ENCODE data around the gene AK8.

The AK8 gene

DNA sequence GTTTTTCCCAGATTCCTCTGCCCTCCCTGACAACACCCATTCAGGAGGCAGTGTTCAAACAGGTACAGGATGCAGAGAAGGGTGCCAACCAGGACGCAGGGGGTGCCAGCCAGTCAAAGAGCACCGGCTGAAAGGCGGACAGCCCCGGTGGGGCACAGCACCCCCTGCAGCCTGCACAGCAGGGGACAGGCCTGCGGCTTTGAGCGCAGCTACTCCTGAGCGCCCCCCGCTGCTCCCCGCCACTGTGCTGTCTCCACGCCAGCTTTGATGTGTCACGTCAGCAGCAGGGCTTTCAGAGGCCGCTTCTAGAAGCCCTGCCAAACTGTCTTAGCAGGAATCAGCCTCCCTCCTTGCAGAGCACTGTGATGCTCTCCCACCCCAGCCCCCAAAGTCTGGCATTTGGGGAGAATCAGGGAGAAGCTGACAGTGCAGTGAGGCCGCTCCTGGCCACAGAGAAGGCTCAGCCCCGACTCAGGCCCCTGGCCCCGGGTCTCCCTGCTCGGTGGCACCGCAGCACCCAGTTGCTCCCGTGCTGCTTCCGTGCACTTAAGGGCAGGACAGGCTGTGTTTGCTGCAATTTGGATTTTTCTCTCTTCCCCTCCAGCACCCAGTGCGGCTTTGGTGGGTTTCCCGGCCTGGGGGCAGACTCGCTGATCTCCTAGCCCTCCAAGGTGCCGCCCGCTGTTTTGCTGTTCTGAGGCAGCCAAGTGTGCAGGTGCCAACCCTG is 20.3 kb downstream of the AK8 start:
- no peak for DNase-seq

GRCh38 chr9:132857031-132857430 is 21.1 kb downstream of the AK8 start:
- DNase-seq, result no peak

- no peak for DNase-seq
Observed at GRCh38 chr9:132855904-132856303, 22.2 kb downstream of the AK8 start.

GRCh38 chr9:132854832-132855231 is 23.3 kb downstream of the AK8 start:
- DNase-seq, result no peak

GRCh38 chr9:132853482-132853881 is 24.6 kb downstream of the AK8 start:
- no peak for DNase-seq

- DNase-seq, result no peak
Observed at GRCh38 chr9:132849185-132849706, 28.8 kb downstream of the AK8 start.

- DNase-seq, result no peak
Observed at GRCh38 chr9:132846918-132847515, 31.1 kb downstream of the AK8 start.

DNA sequence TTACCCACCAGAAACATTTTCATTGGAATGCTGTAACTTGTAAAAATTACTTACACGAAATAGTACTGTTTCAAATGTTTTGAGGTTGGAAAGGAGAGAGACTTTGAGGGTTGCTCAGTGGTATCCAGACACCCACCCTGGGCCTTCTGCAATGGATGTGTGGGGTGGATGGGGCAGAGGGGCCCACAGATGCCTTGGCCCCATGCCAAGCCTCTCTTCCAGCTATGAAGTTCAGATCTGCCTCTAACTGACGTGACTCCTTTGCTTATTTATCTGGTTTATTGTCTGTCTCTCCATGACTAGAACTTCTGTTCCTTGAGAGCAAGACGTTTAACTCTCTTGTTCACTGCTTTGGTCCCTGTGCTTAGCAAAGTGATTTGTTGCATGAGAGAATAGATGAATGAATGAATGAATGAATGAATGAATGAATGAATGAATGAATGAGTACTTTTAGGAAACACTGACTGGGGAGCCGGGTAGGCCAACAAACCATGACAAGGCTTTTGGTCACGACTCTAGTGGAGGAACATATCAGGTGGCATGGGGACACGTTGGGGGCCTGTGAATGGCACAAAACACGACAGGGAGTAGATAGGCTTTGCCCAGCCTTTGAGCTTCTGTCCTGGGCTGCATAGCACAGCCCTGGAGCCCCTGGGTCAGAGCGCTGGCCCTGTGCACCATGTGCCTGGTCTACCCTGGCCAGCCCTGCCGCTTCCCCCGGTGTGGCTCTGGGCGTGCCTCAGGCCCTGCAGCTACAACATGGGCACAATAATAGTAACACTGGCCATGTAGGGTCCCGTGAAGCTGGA is 31.8 kb downstream of the AK8 start:
- DNase-seq, result no peak

DNA sequence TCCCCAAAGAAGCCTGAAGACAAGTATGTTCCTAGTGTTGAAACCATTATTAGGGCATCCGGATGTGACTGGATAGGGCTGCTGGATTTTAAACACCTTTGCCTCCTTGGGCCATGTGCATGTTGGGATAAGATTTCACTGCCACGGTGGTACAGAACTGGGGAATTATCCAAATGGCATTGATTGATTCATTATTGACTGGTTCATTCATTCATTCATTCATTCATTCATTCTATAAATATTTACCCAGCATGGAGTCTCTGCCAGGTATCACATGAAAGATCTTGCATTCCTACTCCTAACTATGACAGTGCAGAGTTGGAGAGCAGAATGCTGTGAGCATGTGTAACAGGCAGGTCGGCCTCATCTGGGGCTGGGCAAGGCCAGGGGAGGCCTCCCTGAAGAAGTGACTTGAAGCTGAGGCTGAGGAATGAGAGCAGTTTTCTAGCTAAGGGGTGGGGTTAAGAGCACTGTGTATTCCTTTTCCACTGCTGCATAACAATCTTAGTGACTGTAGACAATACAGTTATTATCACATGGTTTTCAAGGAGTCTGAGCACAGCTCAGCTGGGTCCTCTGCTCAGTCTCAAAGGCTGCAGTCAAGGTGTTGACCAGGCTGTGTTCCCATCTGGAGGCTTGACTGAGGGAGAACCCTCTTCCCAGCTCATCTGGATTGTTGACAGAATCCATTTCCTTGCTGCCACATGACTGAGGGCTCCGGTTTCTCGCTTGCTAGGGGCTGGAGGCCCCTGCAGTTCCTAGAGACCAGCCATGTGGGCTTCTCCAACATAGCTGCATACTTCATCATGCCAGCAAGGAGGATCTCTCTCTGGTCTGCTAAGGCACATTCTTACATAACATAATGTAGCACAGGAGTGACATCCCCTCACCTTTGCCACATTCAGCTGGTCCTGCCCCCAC is 35.7 kb downstream of the AK8 start:
- no peak for DNase-seq

DNA sequence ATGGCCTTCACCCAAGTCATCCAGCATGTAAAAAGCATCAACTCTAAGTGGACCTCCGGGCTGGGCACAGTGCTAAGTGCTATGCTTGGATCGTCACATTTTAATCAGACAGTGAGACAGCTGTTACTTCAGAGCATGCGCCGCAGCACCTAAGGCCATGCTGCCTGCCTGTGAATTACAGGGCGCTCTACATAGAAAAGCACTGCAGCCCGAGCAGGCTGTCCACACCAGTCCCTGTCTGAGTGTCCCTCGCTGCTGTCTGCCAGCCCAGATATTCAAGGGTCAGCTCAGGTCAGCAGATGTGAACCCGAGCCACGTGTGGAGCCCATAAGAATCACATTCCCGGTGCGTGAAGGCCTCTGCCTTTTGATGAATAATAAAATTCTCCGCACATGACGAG is 37.1 kb downstream of the AK8 start:
- no peak for DNase-seq

- no peak for DNase-seq
Observed at GRCh38 chr9:132838291-132838690, 39.8 kb downstream of the AK8 start.

DNA sequence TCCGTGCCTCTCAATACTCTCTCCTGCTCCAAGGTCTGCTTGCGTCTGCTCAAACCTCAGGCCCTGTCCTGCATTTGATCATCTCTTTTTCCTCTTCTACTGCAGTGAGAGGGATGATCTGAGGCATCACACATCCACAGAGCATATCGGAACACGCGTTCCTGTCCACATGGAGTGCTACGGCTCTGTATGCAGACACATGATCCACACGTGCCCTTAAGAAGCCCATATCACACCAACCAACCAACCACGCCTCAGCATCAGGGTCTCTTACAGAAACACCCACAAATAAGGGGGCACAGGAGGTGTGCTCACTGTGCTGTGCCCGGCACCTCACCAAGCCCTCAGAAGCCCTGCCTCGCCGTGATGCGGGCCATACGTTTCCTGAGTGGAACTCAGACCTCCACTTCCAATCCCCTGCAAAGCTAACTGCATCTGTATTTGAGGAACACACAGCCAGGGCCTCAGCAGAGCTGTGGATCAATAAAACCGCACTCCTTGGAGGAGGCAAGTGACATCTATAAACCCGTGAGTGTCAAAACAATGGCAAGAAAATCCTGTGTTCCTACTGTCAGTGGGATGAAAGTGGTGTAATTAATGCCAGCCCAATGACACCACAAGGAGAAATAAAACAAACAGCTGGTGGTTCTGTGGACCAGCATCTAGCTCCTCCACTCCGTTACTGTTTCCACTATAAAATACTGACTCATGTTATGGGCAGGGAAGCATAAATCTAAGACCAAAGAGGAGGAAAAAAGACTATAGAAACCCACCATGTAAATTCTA is 40.4 kb downstream of the AK8 start:
- no peak for DNase-seq

GRCh38 chr9:132834343-132834742 is 43.7 kb downstream of the AK8 start:
- DNase-seq, result no peak

- DNase-seq, result no peak
Observed at GRCh38 chr9:132833550-132834121, 44.4 kb downstream of the AK8 start.

DNA sequence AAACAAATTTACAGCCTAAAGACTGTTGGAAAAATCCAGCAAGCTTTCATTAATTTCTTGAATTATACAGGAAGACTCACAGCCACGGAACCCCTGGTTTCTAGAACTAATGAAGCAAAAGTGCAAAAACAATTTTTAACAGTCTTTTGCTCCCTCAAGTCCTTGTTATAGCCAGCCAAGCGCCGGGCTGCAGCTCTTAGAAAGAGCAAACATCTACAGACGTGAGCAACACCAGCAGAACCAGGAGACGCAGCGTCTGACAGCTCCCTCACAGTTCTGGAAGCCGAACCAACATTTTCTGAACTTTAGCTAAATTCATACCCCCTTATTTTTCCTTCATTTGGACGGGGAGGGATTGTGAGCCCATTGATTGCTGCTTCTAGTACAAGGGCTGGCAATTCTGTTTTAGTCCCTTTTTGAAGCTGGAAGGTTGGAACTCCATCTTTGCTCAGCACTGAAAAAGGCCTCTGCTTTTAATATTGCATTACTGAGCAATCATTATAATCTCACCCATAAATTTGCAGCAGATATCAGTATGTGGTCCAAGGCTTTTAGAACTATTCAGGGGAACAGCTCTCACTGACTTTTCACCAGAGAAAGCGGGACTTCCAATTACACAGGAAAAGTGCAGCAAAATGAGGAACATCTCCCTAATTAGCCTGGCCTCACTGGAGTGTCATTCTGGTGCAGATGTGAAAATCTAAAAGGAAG is 45.8 kb downstream of the AK8 start:
- DNase-seq, result no peak

- DNase-seq, result no peak
Observed at GRCh38 chr9:132828201-132828770, 49.8 kb downstream of the AK8 start.

DNA sequence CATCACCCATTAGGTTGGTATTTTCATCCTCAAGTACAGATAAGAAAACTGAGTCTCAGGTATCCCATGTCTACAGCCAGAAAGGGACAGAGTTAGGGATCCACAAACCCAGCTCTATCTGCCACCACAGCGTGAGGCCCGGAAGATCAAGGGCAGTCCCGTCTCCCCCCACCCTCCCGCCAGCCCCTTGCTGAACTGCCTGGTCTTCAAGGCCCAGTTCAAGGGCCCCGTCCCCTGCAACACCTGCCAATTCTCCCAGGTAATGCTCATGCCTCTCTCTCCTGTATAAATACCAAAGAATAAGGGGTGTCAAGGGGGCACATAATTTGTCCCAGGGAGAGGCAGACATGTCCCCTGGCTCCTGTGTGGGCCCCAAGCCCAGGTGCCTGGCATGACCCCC is 50.7 kb downstream of the AK8 start:
- DNase-seq, result no peak

DNA sequence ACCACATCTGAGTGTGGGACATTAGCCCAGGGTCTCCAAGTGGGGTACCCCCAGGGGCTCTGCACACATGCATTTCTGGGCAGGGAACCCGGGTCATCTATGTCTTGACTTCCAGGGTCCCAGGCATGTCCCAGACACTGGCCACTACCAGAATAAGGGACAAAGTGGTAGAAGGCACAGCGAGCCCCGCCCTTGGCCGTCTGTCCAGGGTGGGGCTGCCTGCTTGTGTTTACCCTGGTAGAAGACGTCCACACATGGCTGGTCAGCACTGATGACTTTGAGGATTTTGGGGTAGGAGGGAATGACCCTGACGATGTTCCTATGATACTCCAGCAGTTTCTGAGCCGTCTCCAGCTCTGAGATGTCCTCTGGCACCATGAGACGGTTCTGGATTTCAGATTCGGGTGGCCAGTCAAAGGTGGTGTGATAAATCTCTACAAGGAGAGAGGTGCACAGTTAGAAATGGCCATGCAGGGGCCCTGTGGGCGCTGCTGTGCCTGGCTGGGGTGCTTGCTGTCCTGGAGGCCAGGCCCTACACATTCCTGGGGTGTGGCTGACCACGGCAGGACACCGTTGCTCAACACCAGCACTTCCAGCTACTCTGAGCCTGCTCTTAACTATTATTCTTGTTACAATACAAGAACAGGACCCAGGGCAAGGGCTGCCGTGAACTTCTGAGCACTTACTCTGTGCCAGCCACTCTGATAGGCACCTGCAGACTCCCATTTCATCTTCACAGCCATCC is 51.3 kb downstream of the AK8 start:
- no peak for DNase-seq

DNA sequence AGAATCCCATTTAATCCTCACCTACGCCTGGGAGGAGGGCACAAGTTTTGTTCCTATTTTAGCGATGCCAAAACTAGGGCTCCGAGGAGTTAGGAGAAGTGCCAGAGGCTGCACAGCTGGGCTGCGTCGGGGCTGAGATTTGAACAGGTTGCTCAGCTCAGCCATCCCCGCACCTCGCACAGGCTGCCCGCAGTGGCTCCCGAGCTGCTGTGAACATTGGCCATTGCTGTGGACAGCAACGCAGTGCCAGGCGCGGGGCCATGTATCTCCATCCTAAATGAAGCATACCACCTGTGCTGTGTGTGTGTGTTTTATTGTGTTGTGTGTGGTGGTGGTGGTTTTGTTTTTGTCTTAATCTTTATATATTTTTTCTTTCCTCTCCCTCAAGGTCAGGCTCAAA is 52.0 kb downstream of the AK8 start:
- no peak for DNase-seq

GRCh38 chr9:132825430-132825829 is 52.7 kb downstream of the AK8 start:
- no peak for DNase-seq

Measured in NCI-H526 (cell line).